HCT116 (cell line): ENCODE results near the gene PTPRQ. TPM values are rescaled to one million over a fixed set of nuclear protein-coding genes. Genes with fewer than 3 reads are reported as not detected.

Source experiments
- ATAC-seq: fragments of 200-7000 bp; cut with Tn5 transposase; 2 replicates; pipeline ENCODE4 v1.9.1; 2020; ENCODE audit warnings: mild to moderate bottlenecking, moderate library complexity
- BruUV-seq: library from RNA; stranded (reverse); fragments of 400-500 nt; replicated peaks from 2 replicates; lab custom pipeline; 2021; lab: Mats Ljungman, UMichigan
- CTCF ChIA-PET: fragments of 300-600 bp; sonication (Branson Sonifier 250); formaldehyde crosslinking; loops from one replicate; lab custom pipeline; 2021; ENCODE audit warnings: antibody characterized with exemption; lab: Charles Lee
- POLR2A ChIA-PET: fragments of 300-600, 350-600 bp; sonication (Branson Sonifier 250); formaldehyde crosslinking; loops from one replicate; lab custom pipeline; 2021; ENCODE audit warnings: antibody characterized with exemption; lab: Charles Lee
- RAD21 ChIA-PET, 2 experiments: fragments of 300-600 bp; sonication (Branson Sonifier 250); formaldehyde crosslinking; loops; one replicate each; lab custom pipeline; 2023; ENCODE audit warnings: low total read pairs in 2 of 2; ENCODE audit not compliant: uncharacterized antibody in 2 of 2, unreplicated experiment in 2 of 2, low non-redundant PET in 1 of 2; lab: Charles Lee
- DNase-seq: peaks from one replicate; pipeline ENCODE4 v3.0.0-alpha.2; 2010; ENCODE audit warnings: low read depth, low spot score
- H2AFZ ChIP-seq: fragments of 200-600 bp; shearing (Covaris generic), sonication (generic); 2 replicates; pipeline ENCODE4 v1.6.1; 2017; ENCODE audit warnings: low read depth, mixed run types, mixed read lengths, antibody characterized with exemption, low read length; ENCODE audit not compliant: poor library complexity, severe bottlenecking
- H3K27ac ChIP-seq: 2 replicates; pipeline ENCODE4 v1.5.1; 2012; ENCODE audit warnings: low read depth, low read length
- H3K27me3 ChIP-seq: fragments of 200-600 bp; sonication (generic); 2 replicates; pipeline ENCODE4 v1.6.1; 2016; ENCODE audit warnings: mixed run types, low read length, mixed read lengths; ENCODE audit not compliant: insufficient read depth
- H3K36me3 ChIP-seq, 2 experiments: fragments of 200-500 bp in 1 of 2; fragments of 200-600 bp in 1 of 2; sonication (Bioruptor generic) in 1 of 2; sonication (generic) in 1 of 2; 2 replicates each; pipeline versions ENCODE4 v1.5.1 to v1.6.1; 2014 to 2016; ENCODE audit warnings: low read length in 2 of 2, inconsistent platforms in 1 of 2, mixed read lengths in 1 of 2, mixed run types in 1 of 2; ENCODE audit not compliant: insufficient read depth in 2 of 2, control insufficient read depth in 1 of 2
- H3K4me1 ChIP-seq, 2 experiments: fragments of 200-600 bp in 1 of 2; sonication (generic) in 1 of 2; 2 replicates each; pipeline versions ENCODE4 v1.5.1 to v1.6.1; 2012 to 2017; ENCODE audit warnings: low read length in 2 of 2, inconsistent platforms in 1 of 2, mild to moderate bottlenecking in 1 of 2, mixed read lengths in 1 of 2, mixed run types in 1 of 2, moderate library complexity in 1 of 2; ENCODE audit not compliant: insufficient read depth in 2 of 2, control insufficient read depth in 1 of 2
- H3K4me2 ChIP-seq: fragments of 200-600 bp; sonication (generic); 2 replicates; pipeline ENCODE4 v1.6.1; 2017; ENCODE audit warnings: mixed run types, low read length, mixed read lengths
- H3K4me3 ChIP-seq, 2 experiments: fragments of 200-600 bp in 1 of 2; sonication (generic) in 1 of 2; replicated peaks in 1 of 2; 2 replicates each; pipeline ENCODE4 v1.5.1; 2011 to 2016; ENCODE audit warnings: low read length in 2 of 2, control low read depth in 1 of 2, low read depth in 1 of 2, mild to moderate bottlenecking in 1 of 2, mixed read lengths in 1 of 2, mixed run types in 1 of 2
- H3K79me2 ChIP-seq: fragments of 200-600 bp; sonication (generic); 2 replicates; pipeline ENCODE4 v1.6.1; 2017; ENCODE audit warnings: mild to moderate bottlenecking, mixed run types, low read length, moderate library complexity, mixed read lengths; ENCODE audit not compliant: insufficient read depth
- H3K9ac ChIP-seq: fragments of 200-600 bp; sonication (generic); 2 replicates; pipeline ENCODE4 v1.6.1; 2016; ENCODE audit warnings: low read length, mixed read lengths
- H3K9me2 ChIP-seq: fragments of 200-600 bp; sonication (generic), shearing (Covaris generic); 2 replicates; pipeline ENCODE4 v1.6.1; 2017; ENCODE audit warnings: mixed run types, mild to moderate bottlenecking, moderate library complexity; ENCODE audit not compliant: insufficient read depth
- H3K9me3 ChIP-seq, 2 experiments: fragments of 200-500 bp in 1 of 2; fragments of 200-600 bp in 1 of 2; sonication (Bioruptor generic) in 1 of 2; sonication (generic) in 1 of 2; 2 replicates each; pipeline ENCODE4 v1.6.1; 2014 to 2017; ENCODE audit warnings: low read length in 2 of 2, mixed read lengths in 2 of 2, inconsistent platforms in 1 of 2, low read depth in 1 of 2, mild to moderate bottlenecking in 1 of 2, mixed run types in 1 of 2, moderate library complexity in 1 of 2; ENCODE audit not compliant: control insufficient read depth in 1 of 2, insufficient read depth in 1 of 2
- H4K20me1 ChIP-seq: fragments of 200-600 bp; sonication (generic), shearing (Covaris generic); 2 replicates; pipeline ENCODE4 v1.6.1; 2017; ENCODE audit warnings: mixed run types, mild to moderate bottlenecking, moderate library complexity; ENCODE audit not compliant: insufficient read depth
- CEBPB ChIP-seq: IDR thresholded peaks from 2 replicates; pipeline ENCODE4 v1.6.1; 2012; ENCODE audit warnings: low read depth
- CTCF ChIP-seq, 3 experiments: fragments of 200-600 bp in 1 of 3; sonication (generic) in 1 of 3; IDR thresholded peaks in 2 of 3; conservative IDR thresholded peaks in 1 of 3; 2 replicates each; pipeline ENCODE4 v1.5.1; 2012 to 2017; ENCODE audit warnings: low read depth in 2 of 3, low read length in 2 of 3, antibody characterized with exemption in 1 of 3, borderline replicate concordance in 1 of 3, control low read depth in 1 of 3, mild to moderate bottlenecking in 1 of 3, mixed read lengths in 1 of 3, mixed run types in 1 of 3, moderate library complexity in 1 of 3; ENCODE audit not compliant: insufficient read depth in 1 of 3
- POLR2AphosphoS5 ChIP-seq: IDR thresholded peaks from 2 replicates; pipeline ENCODE4 v1.6.1; 2011; ENCODE audit warnings: mild to moderate bottlenecking, low read depth, low read length, moderate library complexity
- TCF7L2 ChIP-seq: IDR thresholded peaks from 2 replicates; pipeline ENCODE4 v1.7.0; 2011; ENCODE audit warnings: borderline replicate concordance, inconsistent platforms; ENCODE audit not compliant: insufficient read depth, insufficient read length; ENCODE audit errors: extremely low read depth
- intact Hi-C: fragments of 100-400 bp; cut with micrococcal nuclease; formaldehyde crosslinking; loops from 2 replicates; pipeline ENCODE4 v1.10.0; 2022
- total RNA-seq: library from RNA; stranded (reverse); gene quantifications from one replicate; pipeline ENCODE4 v1.2.1, GENCODE V29; 2021; ENCODE audit not compliant: unreplicated experiment

Gene PTPRQ
- total RNA-seq, 1 experiment from 2014 or later: not detected

GRCh38 chr12:80422550-80422949 lies 21.5 kb upstream of the PTPRQ start:
- Histone ChIP-seq H3K36me3 (no peaks in the 10 kb centered on the region), H3K4me3 (no peak overlapping the region), H3K9me2 (no peaks in the 10 kb centered on the region), H3K27ac (no peak overlapping the region)
- TF ChIP-seq POLR2AphosphoS5 (no peak), CEBPB (no peak)
- TF ChIP-seq, all 23 proteins: peak for 0
- BruUV-seq: no TSS peak
- ATAC-seq (no peak), DNase-seq (no peak)
- intact Hi-C loops: no loop called here
- Histone ChIP-seq H4K20me1 (no peaks in the 10 kb centered on the region), H3K9me3 (no peaks in the 10 kb centered on the region), H3K9ac (no peak overlapping the region), H2AFZ (no peak overlapping the region), H3K79me2 (no peaks in the 10 kb centered on the region), H3K27me3 (0 out of 2 replicates have a peak, but pooled peaks cover 7% of the 10 kb centered on the region), H3K4me2 (no peak overlapping the region), H3K4me1 (no peaks in the 10 kb centered on the region)
- ChIA-PET RAD21 (no interaction called here), CTCF (interaction anchor here (1.0 kb wide), 1 partner anchor 9 kb away, joined by 3 read pairs; no protein-coding TSS in a partner anchor), POLR2A (no interaction called here)

- Histone ChIP-seq H3K4me3 (no peak overlapping the region), H3K9me3 (no peaks in the 10 kb centered on the region), H4K20me1 (no peaks in the 10 kb centered on the region), H3K27ac (no peak overlapping the region), H3K27me3 (no peaks in the 10 kb centered on the region; the same call in 1 of the 2 replicates), H3K9ac (no peak overlapping the region), H3K36me3 (no peaks in the 10 kb centered on the region), H3K4me2 (no peak overlapping the region), H3K79me2 (no peaks in the 10 kb centered on the region), H3K9me2 (no peaks in the 10 kb centered on the region), H2AFZ (no peak overlapping the region), H3K4me1 (no peaks in the 10 kb centered on the region)
- TF ChIP-seq TCF7L2 (no peak), CTCF (IDR thresholded peaks at IDR 0.05 in 2 of 3, conservative IDR thresholded peaks at IDR 0.05 in 1 of 3; ENCODE audit: borderline replicate concordance in 1 of 3, insufficient read depth in 1 of 3, low read depth in 2 of 3, low read length in 2 of 3) (no peak)
- CTCF ChIA-PET: no interaction called here
- intact Hi-C loops: no loop called here
- no peak for ATAC-seq
- RAD21 ChIA-PET: no interaction called here
- BruUV-seq: no TSS peak
- POLR2A ChIA-PET: no interaction called here
- DNase-seq: no peak
Measured at GRCh38 chr12:80432061-80432460, 12.0 kb upstream of the PTPRQ start.
